ENCODE data around the gene IFFO2. TPM values are rescaled to one million over a fixed set of nuclear protein-coding genes. Genes with fewer than 3 reads are reported as not detected.

The IFFO2 gene
- total and polyA plus RNA-seq, 2 of the 13 experiments (the other 11 are each of a cell fraction or from before 2014, with no cell fraction given), result 7.3 to 16.7 TPM

DNA sequence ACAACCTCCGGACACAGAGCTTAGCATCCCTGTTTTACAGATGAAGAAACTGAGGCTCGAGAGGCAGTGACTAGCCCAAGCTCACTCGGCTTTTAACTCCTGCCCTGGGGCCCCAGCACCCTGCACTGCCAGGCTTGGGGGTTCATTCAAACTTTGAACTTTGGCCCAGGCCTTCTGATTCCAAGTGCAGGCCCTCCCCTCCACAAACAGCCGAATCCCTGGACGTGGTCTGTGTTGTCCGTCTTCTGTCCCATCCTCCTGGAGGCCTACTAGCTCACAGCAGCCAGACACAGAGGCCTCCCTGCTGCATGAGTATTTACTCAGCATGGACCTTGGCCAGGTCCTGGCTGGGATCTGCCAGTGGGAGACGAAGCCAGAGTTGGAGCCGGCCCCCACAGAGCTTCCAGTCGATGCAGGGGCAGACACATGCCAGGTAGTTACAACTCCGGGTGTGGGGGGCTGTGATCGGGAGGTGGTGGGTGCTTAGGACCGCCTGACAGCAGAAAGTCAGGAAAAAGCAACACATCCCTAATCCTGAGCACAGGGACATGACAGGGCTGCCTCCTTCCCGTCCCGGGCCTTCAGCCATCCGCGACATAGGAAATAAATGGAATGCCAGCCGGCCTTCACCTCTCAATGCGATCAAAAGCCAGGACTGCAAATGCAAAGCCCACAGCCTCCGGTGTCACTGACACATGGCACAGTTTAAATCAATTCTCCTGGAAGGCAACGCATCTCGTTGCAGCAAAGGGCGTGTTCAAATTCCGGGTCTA is 7.4 kb downstream of the IFFO2 start (continued):
- TF ChIP-seq, protein P1, sequence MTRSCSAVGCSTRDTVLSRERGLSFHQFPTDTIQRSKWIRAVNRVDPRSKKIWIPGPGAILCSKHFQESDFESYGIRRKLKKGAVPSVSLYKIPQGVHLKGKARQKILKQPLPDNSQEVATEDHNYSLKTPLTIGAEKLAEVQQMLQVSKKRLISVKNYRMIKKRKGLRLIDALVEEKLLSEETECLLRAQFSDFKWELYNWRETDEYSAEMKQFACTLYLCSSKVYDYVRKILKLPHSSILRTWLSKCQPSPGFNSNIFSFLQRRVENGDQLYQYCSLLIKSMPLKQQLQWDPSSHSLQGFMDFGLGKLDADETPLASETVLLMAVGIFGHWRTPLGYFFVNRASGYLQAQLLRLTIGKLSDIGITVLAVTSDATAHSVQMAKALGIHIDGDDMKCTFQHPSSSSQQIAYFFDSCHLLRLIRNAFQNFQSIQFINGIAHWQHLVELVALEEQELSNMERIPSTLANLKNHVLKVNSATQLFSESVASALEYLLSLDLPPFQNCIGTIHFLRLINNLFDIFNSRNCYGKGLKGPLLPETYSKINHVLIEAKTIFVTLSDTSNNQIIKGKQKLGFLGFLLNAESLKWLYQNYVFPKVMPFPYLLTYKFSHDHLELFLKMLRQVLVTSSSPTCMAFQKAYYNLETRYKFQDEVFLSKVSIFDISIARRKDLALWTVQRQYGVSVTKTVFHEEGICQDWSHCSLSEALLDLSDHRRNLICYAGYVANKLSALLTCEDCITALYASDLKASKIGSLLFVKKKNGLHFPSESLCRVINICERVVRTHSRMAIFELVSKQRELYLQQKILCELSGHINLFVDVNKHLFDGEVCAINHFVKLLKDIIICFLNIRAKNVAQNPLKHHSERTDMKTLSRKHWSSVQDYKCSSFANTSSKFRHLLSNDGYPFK (CRISPR knock-in tag; IDR thresholded peaks at IDR 0.05; ENCODE audit: borderline replicate concordance), result peak; percentile 78; the same call in 1 of the 2 replicates
- TF ChIP-seq ZNF20 (CRISPR knock-in tag; IDR thresholded peaks at IDR 0.05), result 0 out of 2 replicates have a peak, but pooled peaks have one; percentile 53
- TF ChIP-seq, protein P2, sequence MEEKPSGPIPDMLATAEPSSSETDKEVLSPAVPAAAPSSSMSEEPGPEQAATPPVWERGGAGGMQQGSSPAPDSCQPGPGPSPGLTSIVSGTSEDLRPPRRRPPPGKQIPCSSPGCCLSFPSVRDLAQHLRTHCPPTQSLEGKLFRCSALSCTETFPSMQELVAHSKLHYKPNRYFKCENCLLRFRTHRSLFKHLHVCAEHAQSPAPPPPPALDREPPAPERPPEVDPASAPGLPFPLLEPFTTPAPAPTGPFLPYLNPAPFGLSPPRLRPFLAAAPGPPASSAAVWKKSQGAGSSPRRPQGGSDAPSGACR (CRISPR knock-in tag; IDR thresholded peaks at IDR 0.05), result 0 out of 2 replicates have a peak, but pooled peaks have one; percentile 26
- TF ChIP-seq SOX6 (IDR thresholded peaks at IDR 0.05), result no peak
- TF ChIP-seq SOX6 (CRISPR knock-in tag; IDR thresholded peaks at IDR 0.05), result peak; percentile 85
- TF ChIP-seq, protein P3, sequence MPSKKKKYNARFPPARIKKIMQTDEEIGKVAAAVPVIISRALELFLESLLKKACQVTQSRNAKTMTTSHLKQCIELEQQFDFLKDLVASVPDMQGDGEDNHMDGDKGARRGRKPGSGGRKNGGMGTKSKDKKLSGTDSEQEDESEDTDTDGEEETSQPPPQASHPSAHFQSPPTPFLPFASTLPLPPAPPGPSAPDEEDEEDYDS (CRISPR knock-in tag; IDR thresholded peaks at IDR 0.05), result peak; percentile 81
- TF ChIP-seq HOXA9 (CRISPR knock-in tag; IDR thresholded peaks at IDR 0.05; ENCODE audit: borderline replicate concordance), result 0 out of 2 replicates have a peak, but pooled peaks have one; percentile 72
- TF ChIP-seq ZMYM4 (CRISPR knock-in tag; IDR thresholded peaks at IDR 0.05), result peak; percentile 72
- no peak for TF ChIP-seq ZNF75D (CRISPR knock-in tag; IDR thresholded peaks at IDR 0.05; ENCODE audit: borderline replicate concordance)
- TF ChIP-seq ZNF773 (CRISPR knock-in tag; IDR thresholded peaks at IDR 0.05; ENCODE audit: borderline replicate concordance), result 0 out of 2 replicates have a peak, but pooled peaks have one; percentile 66
- TF ChIP-seq, protein P4, sequence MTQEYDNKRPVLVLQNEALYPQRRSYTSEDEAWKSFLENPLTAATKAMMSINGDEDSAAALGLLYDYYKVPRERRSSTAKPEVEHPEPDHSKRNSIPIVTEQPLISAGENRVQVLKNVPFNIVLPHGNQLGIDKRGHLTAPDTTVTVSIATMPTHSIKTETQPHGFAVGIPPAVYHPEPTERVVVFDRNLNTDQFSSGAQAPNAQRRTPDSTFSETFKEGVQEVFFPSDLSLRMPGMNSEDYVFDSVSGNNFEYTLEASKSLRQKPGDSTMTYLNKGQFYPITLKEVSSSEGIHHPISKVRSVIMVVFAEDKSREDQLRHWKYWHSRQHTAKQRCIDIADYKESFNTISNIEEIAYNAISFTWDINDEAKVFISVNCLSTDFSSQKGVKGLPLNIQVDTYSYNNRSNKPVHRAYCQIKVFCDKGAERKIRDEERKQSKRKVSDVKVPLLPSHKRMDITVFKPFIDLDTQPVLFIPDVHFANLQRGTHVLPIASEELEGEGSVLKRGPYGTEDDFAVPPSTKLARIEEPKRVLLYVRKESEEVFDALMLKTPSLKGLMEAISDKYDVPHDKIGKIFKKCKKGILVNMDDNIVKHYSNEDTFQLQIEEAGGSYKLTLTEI (CRISPR knock-in tag; conservative IDR thresholded peaks at IDR 0.05), result no peak
- peak; percentile 52; the same call in 1 of the 2 replicates for TF ChIP-seq ONECUT2 (CRISPR knock-in tag; IDR thresholded peaks at IDR 0.05)
- TF ChIP-seq HES4 (CRISPR knock-in tag; IDR thresholded peaks at IDR 0.05; ENCODE audit: borderline replicate concordance), result peak; percentile 87; the same call in 1 of the 2 replicates
- peak; percentile 86 for TF ChIP-seq ZNF256 (CRISPR knock-in tag; conservative IDR thresholded peaks at IDR 0.05)
- TF ChIP-seq ERF (CRISPR knock-in tag; IDR thresholded peaks at IDR 0.05), result peak; percentile 86
- no peak for TF ChIP-seq ZNF451 (CRISPR knock-in tag; IDR thresholded peaks at IDR 0.05)
- peak; percentile 73 for TF ChIP-seq RARA (CRISPR knock-in tag; IDR thresholded peaks at IDR 0.05)
- no peak for TF ChIP-seq MATR3 (CRISPR knock-in tag; IDR thresholded peaks at IDR 0.05)
- TF ChIP-seq U2AF2 (IDR thresholded peaks at IDR 0.05; ENCODE audit: low read depth, low read length), result no peak
- no peak for TF ChIP-seq ZNF598 (CRISPR knock-in tag; IDR thresholded peaks at IDR 0.05; ENCODE audit: borderline replicate concordance)
- TF ChIP-seq, protein P5, sequence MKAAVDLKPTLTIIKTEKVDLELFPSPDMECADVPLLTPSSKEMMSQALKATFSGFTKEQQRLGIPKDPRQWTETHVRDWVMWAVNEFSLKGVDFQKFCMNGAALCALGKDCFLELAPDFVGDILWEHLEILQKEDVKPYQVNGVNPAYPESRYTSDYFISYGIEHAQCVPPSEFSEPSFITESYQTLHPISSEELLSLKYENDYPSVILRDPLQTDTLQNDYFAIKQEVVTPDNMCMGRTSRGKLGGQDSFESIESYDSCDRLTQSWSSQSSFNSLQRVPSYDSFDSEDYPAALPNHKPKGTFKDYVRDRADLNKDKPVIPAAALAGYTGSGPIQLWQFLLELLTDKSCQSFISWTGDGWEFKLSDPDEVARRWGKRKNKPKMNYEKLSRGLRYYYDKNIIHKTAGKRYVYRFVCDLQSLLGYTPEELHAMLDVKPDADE (CRISPR knock-in tag; IDR thresholded peaks at IDR 0.05), result peak; percentile 60; the same call in 1 of the 2 replicates
- no peak for TF ChIP-seq ZNF446 (CRISPR knock-in tag; IDR thresholded peaks at IDR 0.05)
